NCI-H2107 (cell line): ENCODE measurements around the gene MRPL9.
A peak's percentile ranks its signal among the peaks of the same experiment; 100 is the strongest.

Experiments
- DNase-seq: peaks from one replicate; lab custom pipeline; 2025; lab: John Stamatoyannopoulos, UW

The MRPL9 gene

DNA sequence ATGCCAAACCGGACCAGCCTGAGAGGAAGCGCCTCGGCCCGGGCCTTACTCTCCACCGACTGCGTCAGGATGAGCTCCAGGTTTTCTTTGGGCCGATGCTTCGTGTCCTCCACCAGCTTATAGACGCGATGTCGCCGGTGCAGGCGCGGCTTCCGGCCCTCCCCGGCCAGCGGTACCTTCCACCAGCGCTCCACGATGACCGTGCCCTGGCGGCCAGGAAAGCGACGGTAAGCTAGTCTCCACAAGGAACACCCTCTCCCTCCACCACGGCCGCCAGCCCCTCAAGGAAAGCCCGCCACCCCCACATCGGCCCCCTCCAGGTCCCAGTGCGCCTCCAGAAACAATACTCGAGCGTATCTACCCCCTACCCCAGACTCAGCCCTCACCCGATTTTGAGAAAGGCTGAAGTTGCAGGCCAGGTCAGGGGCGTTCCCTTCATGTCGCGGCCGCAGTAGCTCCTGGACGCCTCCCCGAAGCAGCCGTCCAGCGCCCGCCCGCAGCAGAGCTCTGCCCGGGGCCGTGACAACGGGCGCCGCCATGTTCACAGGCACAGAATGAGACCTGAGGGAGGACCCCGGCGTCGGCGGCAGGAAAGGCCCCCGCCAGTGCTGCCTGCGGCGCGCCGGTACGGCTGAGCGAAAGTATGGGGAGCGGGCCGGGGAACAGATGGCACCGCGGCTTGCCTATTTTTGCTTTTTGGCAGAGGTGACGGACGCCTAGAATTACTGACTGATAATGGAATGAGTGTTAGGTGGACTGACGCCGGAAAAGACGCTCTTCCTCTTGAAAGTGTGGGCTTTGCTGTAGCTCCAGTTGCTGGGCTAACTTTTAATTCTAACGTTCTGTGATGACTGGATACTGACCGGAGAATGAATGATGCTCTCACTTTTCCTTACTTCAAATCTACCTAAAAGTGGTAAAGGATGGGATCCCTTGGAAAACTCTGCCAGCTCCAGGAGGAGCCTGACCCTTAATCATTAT is at the start of gene MRPL9:
Gene MRPL9, minus strand, starts transcription at position 556 of the 981 bp plus-strand sequence. Its CDS starts 17 bp downstream, at position 539.
- DNase-seq: peak; percentile 63

- DNase-seq: no peak
Observed at GRCh38 chr1:151811181-151811580, 47.9 kb upstream of the MRPL9 start.

DNA sequence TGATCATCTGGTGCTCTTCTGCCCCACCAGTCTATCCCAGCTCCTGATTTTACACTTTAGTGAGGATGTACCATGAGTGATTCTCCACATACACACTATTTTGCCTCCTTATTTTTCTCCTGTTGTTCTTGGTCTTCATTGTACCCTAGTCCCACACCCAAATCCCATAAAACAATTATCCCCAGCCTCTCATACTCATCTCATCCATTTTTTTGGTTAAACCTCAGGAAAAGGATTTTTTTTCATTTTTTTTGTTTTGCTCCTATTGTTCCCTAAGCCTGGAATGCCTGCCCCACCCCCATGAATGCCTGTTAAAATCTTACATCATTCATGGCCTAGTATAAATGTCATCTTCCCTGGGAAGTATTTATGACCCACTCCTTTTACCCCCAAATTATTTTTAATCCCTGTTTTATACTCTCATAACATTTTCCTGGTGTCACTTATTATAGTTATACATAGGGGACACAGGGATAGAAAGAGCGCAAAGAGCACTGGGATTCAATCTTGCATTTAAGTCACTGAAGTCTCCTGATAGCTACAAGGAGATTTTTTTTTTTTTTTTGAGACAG is 46.8 kb upstream of the MRPL9 start:
- DNase-seq: no peak

DNA sequence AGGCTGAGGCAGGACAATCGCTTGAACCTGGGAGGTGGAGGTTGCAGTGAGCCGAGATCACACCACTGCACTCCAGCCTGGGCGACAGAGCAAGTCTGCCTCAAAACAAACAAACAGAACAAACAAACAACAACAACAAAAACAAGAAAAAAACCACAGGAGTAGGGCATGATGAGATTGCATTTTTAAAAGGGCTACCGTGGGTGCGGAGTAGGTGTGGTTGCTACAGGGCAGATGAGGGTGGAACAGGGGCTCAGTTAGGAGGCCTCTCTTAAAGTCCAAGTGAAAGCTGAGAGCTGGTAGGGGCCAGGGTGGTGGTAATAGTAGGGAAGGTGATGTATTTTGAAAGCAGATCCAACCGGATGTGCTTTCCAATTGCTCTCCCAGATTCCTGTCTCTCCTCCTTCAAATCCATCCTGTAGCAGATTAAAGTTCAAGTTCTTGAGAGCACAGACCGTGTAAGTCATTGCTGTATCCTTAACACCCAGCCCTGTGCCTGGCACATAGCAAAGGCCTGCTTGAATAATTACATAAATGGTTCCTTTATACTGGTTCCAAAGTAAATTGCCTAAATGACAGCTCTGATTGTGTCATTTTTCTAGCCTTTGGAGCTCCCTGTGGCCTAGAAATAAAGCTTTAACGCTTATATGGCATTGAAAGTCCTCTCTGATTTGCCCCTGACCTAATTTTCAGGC is 46.1 kb upstream of the MRPL9 start:
- DNase-seq: no peak

DNA sequence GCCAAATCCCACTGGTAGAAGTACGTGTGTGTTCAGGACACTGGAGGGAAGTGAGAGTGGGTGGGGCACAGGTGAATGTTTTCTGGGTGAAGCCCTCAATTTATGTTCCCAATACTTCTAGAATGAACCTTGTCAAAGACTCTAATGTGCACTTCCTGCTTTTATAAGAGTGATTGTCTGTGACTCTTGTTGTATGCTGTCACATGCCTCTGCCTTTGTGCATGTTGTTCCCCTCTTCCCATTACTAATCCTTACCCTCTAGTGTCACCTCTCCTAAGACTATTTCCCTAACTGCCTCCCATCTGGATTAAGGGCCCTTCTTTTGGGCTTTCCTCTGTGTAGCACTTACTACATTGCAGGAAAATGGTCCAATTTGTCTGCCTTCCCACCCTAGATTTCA is 44.5 kb upstream of the MRPL9 start:
- no peak for DNase-seq

GRCh38 chr1:151807131-151807530 is 43.8 kb upstream of the MRPL9 start:
- DNase-seq: no peak

DNA sequence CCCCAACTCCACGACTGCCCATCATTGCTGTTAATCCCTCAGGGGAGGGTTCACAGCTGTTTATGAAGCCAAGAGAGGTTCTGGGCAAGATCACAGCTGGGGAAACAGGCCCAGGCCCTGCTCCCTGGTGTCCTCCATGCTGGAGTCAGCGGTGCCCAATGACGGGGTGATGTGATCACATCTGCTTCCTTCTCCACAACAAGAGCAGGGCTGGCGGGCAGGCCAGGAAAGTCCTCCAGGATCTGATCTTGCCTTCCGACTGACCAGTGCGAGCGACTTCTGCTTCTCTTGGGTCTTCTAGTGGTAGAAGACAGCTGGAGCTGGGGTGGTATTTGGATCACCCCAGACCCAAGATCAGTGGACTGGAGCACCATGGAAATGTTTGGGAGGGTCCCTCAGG is 42.9 kb upstream of the MRPL9 start:
- DNase-seq: no peak

- no peak for DNase-seq
Observed at GRCh38 chr1:151805066-151805820, 41.9 kb upstream of the MRPL9 start, which contains the start of gene LINGO4. LINGO4 (minus strand) TSS chr1:151805419; CDS start chr1:151802704, 2,715 bp downstream.

DNA sequence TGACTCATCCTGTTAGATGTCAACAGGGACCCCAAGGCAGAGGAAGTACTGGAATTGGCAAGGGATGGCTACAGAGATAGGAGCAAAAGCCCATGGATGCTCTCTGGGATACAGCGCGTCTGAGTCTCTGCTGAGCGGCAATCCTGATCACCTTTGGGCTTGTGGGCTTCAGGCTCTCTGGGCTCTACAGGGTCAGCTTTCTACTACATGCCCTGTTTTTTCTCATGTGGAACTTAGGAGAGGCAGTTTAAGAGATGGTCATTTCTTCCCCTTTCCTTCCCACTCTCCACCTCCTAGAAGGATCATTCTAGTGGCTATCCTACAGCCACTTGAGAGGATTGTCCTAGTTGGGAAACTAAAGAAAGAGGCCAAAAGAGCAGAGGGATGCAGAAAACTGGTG is 40.6 kb upstream of the MRPL9 start:
- no peak for DNase-seq

- no peak for DNase-seq
Observed at GRCh38 chr1:151803164-151803563, 39.9 kb upstream of the MRPL9 start.

- no peak for DNase-seq
Observed at GRCh38 chr1:151802372-151802771, 39.1 kb upstream of the MRPL9 start.

DNA sequence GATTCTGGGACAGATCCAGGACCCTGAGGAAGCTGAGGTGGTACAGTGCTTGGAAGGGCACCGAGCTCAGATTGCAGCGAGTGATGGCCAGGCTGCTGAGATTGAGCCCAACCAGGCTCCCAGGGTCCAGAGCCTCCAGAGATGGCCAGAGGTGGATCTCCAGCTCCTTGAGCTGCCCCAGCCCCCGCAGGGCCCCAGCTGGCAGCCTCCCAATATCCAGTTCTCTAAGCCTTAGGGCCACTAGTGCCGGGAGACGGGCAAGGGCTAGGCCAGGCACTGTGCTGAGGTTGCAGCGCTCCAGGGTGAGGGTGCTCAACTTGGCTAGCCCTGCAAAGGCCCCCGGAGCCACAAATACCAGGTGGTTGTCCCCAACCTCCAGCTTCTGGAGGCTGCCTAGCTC is 38.5 kb upstream of the MRPL9 start:
- no peak for DNase-seq

- no peak for DNase-seq
Observed at GRCh38 chr1:151801310-151801820, 38.1 kb upstream of the MRPL9 start.

GRCh38 chr1:151800830-151801229 is 37.5 kb upstream of the MRPL9 start:
- DNase-seq: no peak

DNA sequence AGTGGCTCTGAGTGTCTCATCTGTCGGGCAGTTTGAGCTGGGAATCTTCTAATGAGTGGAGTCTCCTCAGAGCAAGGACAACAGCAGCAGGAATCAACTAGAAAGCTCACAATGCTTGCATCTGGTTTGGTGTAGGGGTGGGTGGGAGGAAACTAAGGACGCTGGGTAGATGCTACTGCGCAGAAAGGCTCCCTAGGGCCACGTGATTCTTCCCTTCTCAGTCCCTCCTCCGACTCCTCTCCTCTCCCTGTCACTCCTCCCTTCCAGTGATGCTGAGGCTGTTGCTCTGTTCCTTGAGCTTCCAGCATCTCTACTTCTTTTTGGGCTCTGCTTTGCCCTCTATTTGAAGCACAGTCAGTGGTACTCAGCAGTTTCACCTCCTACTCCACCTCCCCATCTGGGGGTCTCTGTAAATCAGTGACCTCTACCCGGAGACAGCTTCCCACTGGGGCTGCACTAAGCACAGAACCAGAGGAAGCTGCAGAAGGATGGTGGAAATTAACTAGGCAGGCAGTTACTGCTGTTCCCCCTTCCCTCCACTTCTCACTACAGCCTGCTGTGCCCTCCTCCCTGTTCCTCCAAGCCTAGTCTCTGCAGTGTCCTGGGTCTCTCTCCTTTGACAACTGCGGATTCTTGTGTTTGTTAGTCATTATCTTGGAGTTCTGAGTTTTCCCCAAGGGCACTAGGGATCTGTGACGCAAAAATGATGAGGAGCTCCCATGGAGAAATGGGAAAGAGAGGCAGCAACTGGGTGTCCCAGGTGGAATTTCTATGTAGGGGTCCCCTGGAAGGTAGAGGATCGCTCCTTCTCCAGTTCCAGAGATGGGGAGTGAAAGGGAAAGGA is 36.1 kb upstream of the MRPL9 start:
- DNase-seq: no peak

DNA sequence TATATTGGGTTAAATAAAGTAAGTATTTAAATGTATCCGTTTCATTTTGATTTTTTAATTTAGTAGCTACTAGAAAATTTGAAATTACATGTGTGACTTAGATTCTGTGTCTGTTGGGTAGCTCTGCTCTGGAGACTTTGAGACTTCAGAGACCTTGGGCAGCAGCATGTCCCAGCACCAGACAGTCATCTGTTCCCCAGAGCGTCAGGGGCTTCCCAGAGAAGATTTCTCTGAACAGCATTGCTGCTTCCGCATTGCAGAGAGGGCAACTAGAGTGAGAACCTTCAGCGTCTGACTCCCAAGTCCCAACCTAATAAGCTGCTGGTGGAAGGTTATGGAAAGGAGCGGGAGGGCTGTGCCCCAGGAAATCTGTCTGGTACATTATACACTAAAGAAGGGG is 35.3 kb upstream of the MRPL9 start:
- no peak for DNase-seq

- DNase-seq: peak; percentile 10
Observed at GRCh38 chr1:151790940-151791651, 27.8 kb upstream of the MRPL9 start.

GRCh38 chr1:151790071-151790939 is 27.0 kb upstream of the MRPL9 start, which contains the start of gene TDRKH:
TDRKH (minus strand) TSS chr1:151790500; CDS start chr1:151783022, 7,478 bp downstream.
- DNase-seq: peak; percentile 99

DNA sequence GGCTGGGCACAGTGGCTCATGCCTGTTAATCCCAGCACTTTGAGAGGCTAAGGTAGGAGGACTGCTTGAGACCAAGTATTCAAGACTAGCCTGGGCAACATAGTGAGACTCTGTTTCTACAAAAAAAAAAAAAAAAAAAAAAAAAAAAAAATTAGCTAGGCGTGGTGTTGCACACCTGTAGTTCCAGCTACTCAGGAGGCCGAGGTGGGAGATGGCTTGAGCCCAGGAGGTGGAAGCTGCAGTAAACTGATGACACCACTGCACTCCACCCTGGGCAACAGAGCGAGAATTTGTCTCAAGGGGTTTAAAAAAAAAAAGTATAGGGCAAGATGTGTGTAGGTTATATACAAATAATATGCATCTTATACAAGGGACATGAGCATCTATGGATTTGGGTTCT is 24.4 kb upstream of the MRPL9 start:
- no peak for DNase-seq
